GM23338 (cell line): Measurements from ENCODE around the gene NRL. TPM values are rescaled to one million over a fixed set of nuclear protein-coding genes. Genes with fewer than 3 reads are reported as not detected.

Experiments used
- ATAC-seq: fragments of 200-7000 bp; cut with Tn5 transposase; 3 replicates; pipeline ENCODE4 v1.9.1; 2020
- DNase-seq: peaks from one replicate; pipeline ENCODE4 v3.0.0-alpha.2; 2015; ENCODE audit warnings: low spot score
- H2AFZ ChIP-seq: fragments of 200-600 bp; sonication (generic); 2 replicates; pipeline ENCODE4 v1.8.0; 2016; ENCODE audit warnings: antibody characterized with exemption, mild to moderate bottlenecking, moderate library complexity
- H3F3A ChIP-seq: fragments of 200-600 bp; sonication (generic); replicated peaks from 2 replicates; pipeline ENCODE4 v1.8.0; 2017; ENCODE audit warnings: antibody characterized with exemption, mixed run types, low read depth
- H3K27ac ChIP-seq: fragments of 200-600 bp; sonication (generic); 2 replicates; pipeline ENCODE4 v1.6.1; 2016; ENCODE audit warnings: low read depth
- H3K27me3 ChIP-seq: fragments of 200-600 bp; sonication (generic); 2 replicates; pipeline ENCODE4 v1.8.0; 2016; ENCODE audit warnings: mild to moderate bottlenecking, mixed run types, moderate library complexity; ENCODE audit not compliant: insufficient read depth
- H3K36me3 ChIP-seq: fragments of 200-600 bp; sonication (generic); 2 replicates; pipeline ENCODE4 v1.8.0; 2016; ENCODE audit warnings: mild to moderate bottlenecking; ENCODE audit not compliant: insufficient read depth
- H3K4me1 ChIP-seq: fragments of 200-600 bp; sonication (generic); 2 replicates; pipeline ENCODE4 v1.8.0; 2016; ENCODE audit warnings: mild to moderate bottlenecking, moderate library complexity; ENCODE audit not compliant: insufficient read depth
- H3K4me2 ChIP-seq: fragments of 200-600 bp; sonication (generic); 2 replicates; pipeline ENCODE4 v1.7.1; 2017; ENCODE audit warnings: mixed run types
- H3K4me3 ChIP-seq: fragments of 200-600 bp; sonication (generic); 2 replicates; pipeline ENCODE4 v1.6.1; 2016; ENCODE audit warnings: mixed run types
- H3K79me2 ChIP-seq: fragments of 200-600 bp; sonication (generic); replicated peaks from 2 replicates; pipeline ENCODE4 v1.8.0; 2017; ENCODE audit warnings: mild to moderate bottlenecking; ENCODE audit not compliant: insufficient read depth
- H3K9me2 ChIP-seq: fragments of 200-600 bp; sonication (generic); 2 replicates; pipeline ENCODE4 v1.8.0; 2017; ENCODE audit not compliant: insufficient read depth
- H4K20me1 ChIP-seq: fragments of 200-600 bp; sonication (generic); replicated peaks from 2 replicates; pipeline ENCODE4 v1.8.0; 2017; ENCODE audit warnings: mild to moderate bottlenecking; ENCODE audit not compliant: insufficient read depth
- H3K27ac Mint-ChIP-seq: 2 replicates; pipeline ENCODE4 v1.8.0; 2020; ENCODE audit warnings: inconsistent platforms, mild to moderate bottlenecking, moderate library complexity, mixed read lengths
- H3K27me3 Mint-ChIP-seq: 3 replicates; pipeline ENCODE4 v1.8.0; 2022; ENCODE audit warnings: low read depth, mild to moderate bottlenecking, moderate library complexity, mixed read lengths, inconsistent platforms; ENCODE audit not compliant: insufficient read depth, poor library complexity
- H3K36me3 Mint-ChIP-seq: 3 replicates; pipeline ENCODE4 v1.8.0; 2021; ENCODE audit warnings: low read depth, mild to moderate bottlenecking, inconsistent platforms, moderate library complexity, mixed read lengths
- H3K4me1 Mint-ChIP-seq: 3 replicates; pipeline ENCODE4 v1.8.0; 2020; ENCODE audit warnings: mild to moderate bottlenecking, inconsistent platforms, mixed read lengths
- H3K4me3 Mint-ChIP-seq: 3 replicates; pipeline ENCODE4 v1.8.0; 2021; ENCODE audit warnings: moderate library complexity, mild to moderate bottlenecking, inconsistent platforms, mixed read lengths
- H3K9me3 Mint-ChIP-seq: 3 replicates; pipeline ENCODE4 v1.8.0; 2020; ENCODE audit warnings: moderate library complexity, mild to moderate bottlenecking, inconsistent platforms, mixed read lengths
- CREB1 ChIP-seq: fragments of 250-450 bp; sonication (Bioruptor Pico); IDR thresholded peaks from 2 replicates; pipeline ENCODE4 v1.5.0; 2020; ENCODE audit warnings: low read depth, mild to moderate bottlenecking, moderate library complexity
- CTCF ChIP-seq, 2 experiments: fragments of 200-600 bp in 1 of 2; sonication (generic) in 1 of 2; conservative IDR thresholded peaks; 2 replicates each; pipeline versions ENCODE4 v1.5.1 to v1.6.1; 2016 to 2017; ENCODE audit warnings: antibody characterized with exemption in 2 of 2, low read depth in 2 of 2, mild to moderate bottlenecking in 2 of 2, moderate library complexity in 1 of 2
- EZH2 ChIP-seq: fragments of 200-600 bp; sonication (generic); IDR thresholded peaks from one replicate; pipeline ENCODE4 v1.8.0; 2017; ENCODE audit warnings: antibody characterized with exemption, mild to moderate bottlenecking, low read depth; ENCODE audit not compliant: unreplicated experiment
- EZH2phosphoT487 ChIP-seq: fragments of 200-600 bp; sonication (generic); IDR thresholded peaks from one replicate; pipeline ENCODE4 v1.8.1; 2018; ENCODE audit warnings: antibody characterized with exemption; ENCODE audit not compliant: unreplicated experiment
- JUNB ChIP-seq: IDR thresholded peaks from one replicate; pipeline ENCODE4 v1.6.1; 2016; ENCODE audit warnings: antibody characterized with exemption; ENCODE audit not compliant: unreplicated experiment
- NANOG ChIP-seq: IDR thresholded peaks from 2 replicates; pipeline ENCODE4 v1.6.1; 2016; ENCODE audit warnings: antibody characterized with exemption, borderline replicate concordance
- POLR2AphosphoS5 ChIP-seq: IDR thresholded peaks from 2 replicates; pipeline ENCODE4 v1.6.1; 2016; ENCODE audit warnings: antibody characterized with exemption, low read depth
- STAT1 ChIP-seq: IDR thresholded peaks from one replicate; pipeline ENCODE4 v1.6.1; 2016; ENCODE audit warnings: antibody characterized with exemption; ENCODE audit not compliant: unreplicated experiment
- ZNF114 ChIP-seq: fragments of 250-450 bp; sonication (Bioruptor Pico); IDR thresholded peaks from 2 replicates; pipeline ENCODE4 v1.5.0; 2020; ENCODE audit warnings: mild to moderate bottlenecking, moderate library complexity
- ZNF331 ChIP-seq: fragments of 250-450 bp; sonication (Bioruptor Pico); IDR thresholded peaks from 2 replicates; pipeline ENCODE4 v1.5.0; 2020; ENCODE audit warnings: low read depth, mild to moderate bottlenecking, moderate library complexity
- polyA plus RNA-seq: library from polyadenylated mRNA; unstranded; fragments of >200 nt; fragmentation: Nextera tagmentation; extraction: Ambion mirVana; gene quantifications from 2 replicates; pipeline ENCODE4 v1.2.1, GENCODE V29; 2016
- total RNA-seq: library from RNA; depleted of rRNA; stranded (reverse); fragments of >200 nt; shearing (Covaris generic); gene quantifications from 2 replicates; pipeline ENCODE4 v1.2.3, GENCODE V29; 2014
- TF ChIP-seq, protein P1 (sequence below): fragments of 250-450 bp; sonication (Bioruptor Pico); IDR thresholded peaks from 2 replicates; pipeline ENCODE4 v1.5.0; 2020; ENCODE audit warnings: mild to moderate bottlenecking, moderate library complexity
- TF ChIP-seq, protein P2 (sequence below): IDR thresholded peaks from one replicate; pipeline ENCODE4 v1.6.1; 2018; ENCODE audit warnings: antibody characterized with exemption; ENCODE audit not compliant: unreplicated experiment
- TF ChIP-seq, protein P3 (sequence below): IDR thresholded peaks from 2 replicates; pipeline ENCODE4 v1.6.1; 2016; ENCODE audit warnings: antibody characterized with exemption

Gene NRL
- total and polyA plus RNA-seq, 2 experiments from 2014 or later = 1.8 to 2.2 TPM

GRCh38 chr14:24065408-24065807 lies 49.3 kb downstream of the NRL start:
- DNase-seq = no peak

More at GRCh38 chr14:24065408-24065807, 49.3 kb downstream of the NRL start:
- no peaks in the 10 kb centered on the region for H4K20me1 ChIP-seq
- H3K4me2 ChIP-seq = no peak overlapping the region
- Mint-ChIP-seq H3K27ac (no peak overlapping the region), H3K4me3 (no peak overlapping the region), H3K9me3 (no peaks in the 10 kb centered on the region; the same call in 2 of the 3 replicates), H3K27me3 (peaks cover 2% of the 10 kb centered on the region), H3K36me3 (no peaks in the 10 kb centered on the region), H3K4me1 (peaks cover 3% of the 10 kb centered on the region; the same call in 1 of the 3 replicates)
- H3K27ac ChIP-seq = no peak overlapping the region
- H3K9me2 ChIP-seq = no peaks in the 10 kb centered on the region
- ATAC-seq = no peak
- H2AFZ ChIP-seq = no peak overlapping the region
- no peaks in the 10 kb centered on the region for H3K36me3 ChIP-seq
- no peaks in the 10 kb centered on the region for H3F3A ChIP-seq
- no peaks in the 10 kb centered on the region for H3K27me3 ChIP-seq
- H3K4me1 ChIP-seq = no peaks in the 10 kb centered on the region
- no peak for TF ChIP-seq STAT1
- TF ChIP-seq, protein P1, sequence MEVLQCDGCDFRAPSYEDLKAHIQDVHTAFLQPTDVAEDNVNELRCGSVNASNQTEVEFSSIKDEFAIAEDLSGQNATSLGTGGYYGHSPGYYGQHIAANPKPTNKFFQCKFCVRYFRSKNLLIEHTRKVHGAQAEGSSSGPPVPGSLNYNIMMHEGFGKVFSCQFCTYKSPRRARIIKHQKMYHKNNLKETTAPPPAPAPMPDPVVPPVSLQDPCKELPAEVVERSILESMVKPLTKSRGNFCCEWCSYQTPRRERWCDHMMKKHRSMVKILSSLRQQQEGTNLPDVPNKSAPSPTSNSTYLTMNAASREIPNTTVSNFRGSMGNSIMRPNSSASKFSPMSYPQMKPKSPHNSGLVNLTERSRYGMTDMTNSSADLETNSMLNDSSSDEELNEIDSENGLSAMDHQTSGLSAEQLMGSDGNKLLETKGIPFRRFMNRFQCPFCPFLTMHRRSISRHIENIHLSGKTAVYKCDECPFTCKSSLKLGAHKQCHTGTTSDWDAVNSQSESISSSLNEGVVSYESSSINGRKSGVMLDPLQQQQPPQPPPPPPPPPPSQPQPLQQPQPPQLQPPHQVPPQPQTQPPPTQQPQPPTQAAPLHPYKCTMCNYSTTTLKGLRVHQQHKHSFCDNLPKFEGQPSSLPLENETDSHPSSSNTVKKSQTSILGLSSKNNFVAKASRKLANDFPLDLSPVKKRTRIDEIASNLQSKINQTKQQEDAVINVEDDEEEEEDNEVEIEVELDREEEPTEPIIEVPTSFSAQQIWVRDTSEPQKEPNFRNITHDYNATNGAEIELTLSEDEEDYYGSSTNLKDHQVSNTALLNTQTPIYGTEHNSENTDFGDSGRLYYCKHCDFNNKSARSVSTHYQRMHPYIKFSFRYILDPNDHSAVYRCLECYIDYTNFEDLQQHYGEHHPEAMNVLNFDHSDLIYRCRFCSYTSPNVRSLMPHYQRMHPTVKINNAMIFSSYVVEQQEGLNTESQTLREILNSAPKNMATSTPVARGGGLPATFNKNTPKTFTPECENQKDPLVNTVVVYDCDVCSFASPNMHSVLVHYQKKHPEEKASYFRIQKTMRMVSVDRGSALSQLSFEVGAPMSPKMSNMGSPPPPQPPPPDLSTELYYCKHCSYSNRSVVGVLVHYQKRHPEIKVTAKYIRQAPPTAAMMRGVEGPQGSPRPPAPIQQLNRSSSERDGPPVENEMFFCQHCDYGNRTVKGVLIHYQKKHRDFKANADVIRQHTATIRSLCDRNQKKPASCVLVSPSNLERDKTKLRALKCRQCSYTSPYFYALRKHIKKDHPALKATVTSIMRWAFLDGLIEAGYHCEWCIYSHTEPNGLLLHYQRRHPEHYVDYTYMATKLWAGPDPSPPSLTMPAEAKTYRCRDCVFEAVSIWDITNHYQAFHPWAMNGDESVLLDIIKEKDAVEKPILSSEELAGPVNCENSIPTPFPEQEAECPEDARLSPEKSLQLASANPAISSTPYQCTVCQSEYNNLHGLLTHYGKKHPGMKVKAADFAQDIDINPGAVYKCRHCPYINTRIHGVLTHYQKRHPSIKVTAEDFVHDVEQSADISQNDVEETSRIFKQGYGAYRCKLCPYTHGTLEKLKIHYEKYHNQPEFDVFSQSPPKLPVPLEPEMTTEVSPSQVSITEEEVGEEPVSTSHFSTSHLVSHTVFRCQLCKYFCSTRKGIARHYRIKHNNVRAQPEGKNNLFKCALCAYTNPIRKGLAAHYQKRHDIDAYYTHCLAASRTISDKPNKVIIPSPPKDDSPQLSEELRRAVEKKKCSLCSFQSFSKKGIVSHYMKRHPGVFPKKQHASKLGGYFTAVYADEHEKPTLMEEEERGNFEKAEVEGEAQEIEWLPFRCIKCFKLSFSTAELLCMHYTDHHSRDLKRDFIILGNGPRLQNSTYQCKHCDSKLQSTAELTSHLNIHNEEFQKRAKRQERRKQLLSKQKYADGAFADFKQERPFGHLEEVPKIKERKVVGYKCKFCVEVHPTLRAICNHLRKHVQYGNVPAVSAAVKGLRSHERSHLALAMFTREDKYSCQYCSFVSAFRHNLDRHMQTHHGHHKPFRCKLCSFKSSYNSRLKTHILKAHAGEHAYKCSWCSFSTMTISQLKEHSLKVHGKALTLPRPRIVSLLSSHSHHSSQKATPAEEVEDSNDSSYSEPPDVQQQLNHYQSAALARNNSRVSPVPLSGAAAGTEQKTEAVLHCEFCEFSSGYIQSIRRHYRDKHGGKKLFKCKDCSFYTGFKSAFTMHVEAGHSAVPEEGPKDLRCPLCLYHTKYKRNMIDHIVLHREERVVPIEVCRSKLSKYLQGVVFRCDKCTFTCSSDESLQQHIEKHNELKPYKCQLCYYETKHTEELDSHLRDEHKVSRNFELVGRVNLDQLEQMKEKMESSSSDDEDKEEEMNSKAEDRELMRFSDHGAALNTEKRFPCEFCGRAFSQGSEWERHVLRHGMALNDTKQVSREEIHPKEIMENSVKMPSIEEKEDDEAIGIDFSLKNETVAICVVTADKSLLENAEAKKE (CRISPR knock-in tag) = no peak
- no peak for TF ChIP-seq CREB1 (CRISPR knock-in tag)
- no peak for TF ChIP-seq ZNF114 (CRISPR knock-in tag)
- TF ChIP-seq EZH2 = no peak
- TF ChIP-seq NANOG = no peak
- TF ChIP-seq CTCF (conservative IDR thresholded peaks at IDR 0.05; ENCODE audit: low read depth in 2 of 2) = no peak
- no peak for TF ChIP-seq JUNB
- no peak for TF ChIP-seq EZH2phosphoT487
- no peak for TF ChIP-seq ZNF331
- no peak for TF ChIP-seq POLR2AphosphoS5
- TF ChIP-seq, protein P2, sequence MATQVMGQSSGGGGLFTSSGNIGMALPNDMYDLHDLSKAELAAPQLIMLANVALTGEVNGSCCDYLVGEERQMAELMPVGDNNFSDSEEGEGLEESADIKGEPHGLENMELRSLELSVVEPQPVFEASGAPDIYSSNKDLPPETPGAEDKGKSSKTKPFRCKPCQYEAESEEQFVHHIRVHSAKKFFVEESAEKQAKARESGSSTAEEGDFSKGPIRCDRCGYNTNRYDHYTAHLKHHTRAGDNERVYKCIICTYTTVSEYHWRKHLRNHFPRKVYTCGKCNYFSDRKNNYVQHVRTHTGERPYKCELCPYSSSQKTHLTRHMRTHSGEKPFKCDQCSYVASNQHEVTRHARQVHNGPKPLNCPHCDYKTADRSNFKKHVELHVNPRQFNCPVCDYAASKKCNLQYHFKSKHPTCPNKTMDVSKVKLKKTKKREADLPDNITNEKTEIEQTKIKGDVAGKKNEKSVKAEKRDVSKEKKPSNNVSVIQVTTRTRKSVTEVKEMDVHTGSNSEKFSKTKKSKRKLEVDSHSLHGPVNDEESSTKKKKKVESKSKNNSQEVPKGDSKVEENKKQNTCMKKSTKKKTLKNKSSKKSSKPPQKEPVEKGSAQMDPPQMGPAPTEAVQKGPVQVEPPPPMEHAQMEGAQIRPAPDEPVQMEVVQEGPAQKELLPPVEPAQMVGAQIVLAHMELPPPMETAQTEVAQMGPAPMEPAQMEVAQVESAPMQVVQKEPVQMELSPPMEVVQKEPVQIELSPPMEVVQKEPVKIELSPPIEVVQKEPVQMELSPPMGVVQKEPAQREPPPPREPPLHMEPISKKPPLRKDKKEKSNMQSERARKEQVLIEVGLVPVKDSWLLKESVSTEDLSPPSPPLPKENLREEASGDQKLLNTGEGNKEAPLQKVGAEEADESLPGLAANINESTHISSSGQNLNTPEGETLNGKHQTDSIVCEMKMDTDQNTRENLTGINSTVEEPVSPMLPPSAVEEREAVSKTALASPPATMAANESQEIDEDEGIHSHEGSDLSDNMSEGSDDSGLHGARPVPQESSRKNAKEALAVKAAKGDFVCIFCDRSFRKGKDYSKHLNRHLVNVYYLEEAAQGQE = no peak
- TF ChIP-seq, protein P3, sequence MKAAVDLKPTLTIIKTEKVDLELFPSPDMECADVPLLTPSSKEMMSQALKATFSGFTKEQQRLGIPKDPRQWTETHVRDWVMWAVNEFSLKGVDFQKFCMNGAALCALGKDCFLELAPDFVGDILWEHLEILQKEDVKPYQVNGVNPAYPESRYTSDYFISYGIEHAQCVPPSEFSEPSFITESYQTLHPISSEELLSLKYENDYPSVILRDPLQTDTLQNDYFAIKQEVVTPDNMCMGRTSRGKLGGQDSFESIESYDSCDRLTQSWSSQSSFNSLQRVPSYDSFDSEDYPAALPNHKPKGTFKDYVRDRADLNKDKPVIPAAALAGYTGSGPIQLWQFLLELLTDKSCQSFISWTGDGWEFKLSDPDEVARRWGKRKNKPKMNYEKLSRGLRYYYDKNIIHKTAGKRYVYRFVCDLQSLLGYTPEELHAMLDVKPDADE = no peak
- no peak overlapping the region for H3K4me3 ChIP-seq
- H3K79me2 ChIP-seq = no peaks in the 10 kb centered on the region
